Measurements from ENCODE around the gene RNF208. TPM values are rescaled to one million over a fixed set of nuclear protein-coding genes. Genes with fewer than 3 reads are reported as not detected.

The RNF208 gene
- total and polyA plus RNA-seq, 2 donors (not counting 1 experiment from before 2014, with no cell fraction given): 0.14 to 0.33 TPM

DNA sequence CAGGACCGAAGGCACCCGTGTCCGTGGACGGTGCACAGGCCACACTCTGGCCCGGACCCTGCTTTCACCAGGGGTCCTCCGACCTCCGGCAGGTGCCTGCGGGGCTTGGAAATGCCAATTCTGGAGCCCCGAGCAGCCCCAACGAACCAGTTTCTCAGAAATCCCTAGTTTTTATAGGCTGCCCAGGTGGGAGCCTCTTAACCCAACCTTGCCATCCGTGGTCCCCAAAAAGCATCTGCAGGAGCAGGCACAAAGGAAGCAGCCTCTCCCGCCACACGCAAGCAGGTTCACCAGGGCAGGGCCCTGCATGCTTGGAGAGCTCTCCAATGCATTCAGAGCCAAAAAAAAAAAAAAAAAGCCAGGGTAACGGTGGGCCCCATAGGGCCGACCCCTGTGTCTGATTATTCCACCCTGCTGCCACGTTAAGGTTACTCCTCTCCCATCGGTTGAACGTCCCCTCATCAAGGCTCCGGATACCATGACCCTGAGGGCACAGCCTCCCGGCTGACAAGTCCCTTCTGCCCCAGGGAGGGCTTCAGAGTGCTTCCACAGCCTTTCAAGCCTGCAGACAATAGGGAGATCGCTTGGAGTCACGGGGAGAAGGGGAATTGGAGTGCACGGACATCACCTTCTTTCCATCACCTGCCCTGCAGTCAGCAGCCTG, 20.7 kb downstream of the RNF208 start:
- Histone ChIP-seq H3K27me3 (ENCODE audit: control insufficient read depth, insufficient read depth, low read length) (no peaks in the 10 kb centered on the region), H3K4me1 (ENCODE audit: control insufficient read depth, extremely low read depth, insufficient read depth, low read length) (peaks cover 18% of the 10 kb centered on the region), H3K4me3 (replicated peaks in 1 of 4; ENCODE audit: control extremely low read depth in 1 of 4, insufficient read depth in 1 of 4, low read depth in 3 of 4, low read length in 4 of 4) (peak overlapping the region; percentile 47 to 72 (median 60)), H4K20me1 (ENCODE audit: control insufficient read depth, extremely low read depth, insufficient read depth, low read length) (no peaks in the 10 kb centered on the region), H3K27ac (ENCODE audit: insufficient read depth, low read length) (peak overlapping the region; percentile 24), H3K4me2 (ENCODE audit: extremely low read depth, insufficient read depth, low read length) (peak overlapping the region; percentile 20), H2AFZ (ENCODE audit: low read length) (no peak overlapping the region), H3K36me3 (ENCODE audit: control insufficient read depth, insufficient read depth, low read length) (no peaks in the 10 kb centered on the region), H3K9ac (ENCODE audit: insufficient read depth, low read length) (peak overlapping the region; percentile 61), H3K79me2 (ENCODE audit: control insufficient read depth, insufficient read depth, low read length) (peaks cover 35% of the 10 kb centered on the region), H3K9me3 (ENCODE audit: control insufficient read depth, insufficient read depth, low read depth, low read length) (no peaks in the 10 kb centered on the region)
- DNase-seq (ENCODE audit: low read depth in 2 of 2): no peak
- TF ChIP-seq CTCF (conservative IDR thresholded peaks at IDR 0.05 in 1 of 2, IDR thresholded peaks at IDR 0.05 in 1 of 2; ENCODE audit: low read depth in 1 of 2, low read length in 2 of 2) (no peak), EZH2 (IDR thresholded peaks at IDR 0.05; ENCODE audit: low read length, missing control alignments) (no peak)

DNA sequence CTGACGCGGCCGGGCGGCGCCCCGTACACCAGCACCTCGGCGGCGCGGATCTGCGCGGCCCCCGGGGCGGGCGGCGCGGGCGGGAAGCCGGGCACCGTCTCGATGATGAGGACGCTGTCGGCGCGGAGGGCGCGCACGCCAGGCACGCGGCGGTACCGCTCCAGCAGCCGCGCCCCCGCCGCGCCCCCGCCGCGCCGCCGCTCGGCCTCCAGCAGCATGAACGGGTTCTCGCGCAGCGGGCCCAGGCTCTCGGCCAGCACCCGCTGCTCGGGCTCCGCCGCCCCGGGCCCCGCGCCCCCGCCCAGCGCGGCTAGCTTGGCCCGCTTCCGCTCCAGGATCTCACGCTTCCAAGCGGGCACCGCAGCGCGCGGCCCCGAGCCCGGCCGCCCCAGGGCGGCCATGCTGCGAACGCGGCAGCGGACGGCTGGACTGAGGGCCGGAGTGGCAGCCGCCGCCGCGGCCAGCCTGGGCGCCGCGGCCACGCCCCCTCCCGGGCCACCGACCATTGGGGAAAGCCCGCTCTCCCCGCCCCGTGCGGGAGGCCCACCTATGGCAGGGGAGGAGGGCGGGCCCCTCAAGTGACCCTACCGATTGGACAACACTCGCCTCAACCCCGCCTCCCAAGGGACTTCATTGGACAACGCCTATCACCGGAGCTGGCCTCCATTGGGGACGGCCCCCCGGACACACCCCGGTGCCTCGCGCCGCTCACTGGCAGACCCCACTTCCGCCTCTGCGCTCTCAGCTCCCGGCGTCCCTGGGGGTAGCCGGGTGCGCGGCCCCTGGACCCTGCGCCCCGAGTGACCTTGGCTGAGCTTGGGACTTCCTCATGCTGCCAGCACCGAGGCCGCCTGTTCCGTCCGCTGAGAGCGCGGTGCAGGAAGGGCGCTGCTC, 21.5 kb downstream of the RNF208 start, which contains the start of gene TPRN:
Gene TPRN (minus strand): TSS at position 431 of the 894 bp plus-strand sequence. CDS start 30 bp downstream, at position 401.
- H3K36me3 ChIP-seq (ENCODE audit: control insufficient read depth, insufficient read depth, low read length): no peaks in the 10 kb centered on the region
- H3K27ac ChIP-seq (ENCODE audit: insufficient read depth, low read length): peak within 1 kb of the TSS; percentile 24
- peaks cover 28% of the 10 kb centered on the region for H3K79me2 ChIP-seq (ENCODE audit: control insufficient read depth, insufficient read depth, low read length)
- no peaks in the 10 kb centered on the region for H3K27me3 ChIP-seq (ENCODE audit: control insufficient read depth, insufficient read depth, low read length)
- DNase-seq (ENCODE audit: low read depth in 2 of 2): peak; percentile 98 to 99
- H3K9ac ChIP-seq (ENCODE audit: insufficient read depth, low read length): peak within 1 kb of the TSS; percentile 61
- no peak within 1 kb of the TSS for H2AFZ ChIP-seq (ENCODE audit: low read length)
- H4K20me1 ChIP-seq (ENCODE audit: control insufficient read depth, extremely low read depth, insufficient read depth, low read length): no peaks in the 10 kb centered on the region
- peak within 1 kb of the TSS; percentile 47 to 72 (median 60) for H3K4me3 ChIP-seq (replicated peaks in 1 of 4; ENCODE audit: control extremely low read depth in 1 of 4, insufficient read depth in 1 of 4, low read depth in 3 of 4, low read length in 4 of 4)
- peaks cover 16% of the 10 kb centered on the region for H3K4me1 ChIP-seq (ENCODE audit: control insufficient read depth, extremely low read depth, insufficient read depth, low read length)
- no peak for TF ChIP-seq EZH2 (IDR thresholded peaks at IDR 0.05; ENCODE audit: low read length, missing control alignments)
- no peak for TF ChIP-seq CTCF (conservative IDR thresholded peaks at IDR 0.05 in 1 of 2, IDR thresholded peaks at IDR 0.05 in 1 of 2; ENCODE audit: low read depth in 1 of 2, low read length in 2 of 2)
- no peaks in the 10 kb centered on the region for H3K9me3 ChIP-seq (ENCODE audit: control insufficient read depth, insufficient read depth, low read depth, low read length)
- H3K4me2 ChIP-seq (ENCODE audit: extremely low read depth, insufficient read depth, low read length): peak within 1 kb of the TSS; percentile 78

Data from fibroblast of lung (primary cell).